Glomerular visceral epithelial cell (primary cell): ENCODE data around the gene TTLL5.

Source experiments
- DNase-seq: peaks from one replicate; pipeline ENCODE4 v3.0.0-alpha.2; 2016; ENCODE audit errors: extremely low spot score

Gene TTLL5

GRCh38 chr14:75960231-75960630 lies 299.2 kb downstream of the TTLL5 start:
- DNase-seq = no peak

GRCh38 chr14:75961662-75962061 lies 300.6 kb downstream of the TTLL5 start:
- DNase-seq = no peak

GRCh38 chr14:75967866-75968265 lies 306.8 kb downstream of the TTLL5 start:
- no peak for DNase-seq

- no peak for DNase-seq
Measured at GRCh38 chr14:75968456-75968855, 307.4 kb downstream of the TTLL5 start.

- DNase-seq = no peak
Measured at GRCh38 chr14:75969126-75969525, 308.1 kb downstream of the TTLL5 start.

- DNase-seq = no peak
Measured at GRCh38 chr14:75969891-75970290, 308.8 kb downstream of the TTLL5 start.

- no peak for DNase-seq
Measured at GRCh38 chr14:75970989-75971388, 309.9 kb downstream of the TTLL5 start.

- no peak for DNase-seq
Measured at GRCh38 chr14:75971509-75971908, 310.5 kb downstream of the TTLL5 start.

GRCh38 chr14:75972801-75973421 lies 311.9 kb downstream of the TTLL5 start:
- DNase-seq = no peak

GRCh38 chr14:75976826-75977581 lies 316.0 kb downstream of the TTLL5 start:
- no peak for DNase-seq

GRCh38 chr14:75977582-75977943 lies 316.5 kb downstream of the TTLL5 start:
- DNase-seq = no peak

GRCh38 chr14:75978249-75978731 lies 317.2 kb downstream of the TTLL5 start:
- DNase-seq = no peak

- DNase-seq = peak; percentile 40
Measured at GRCh38 chr14:75979071-75979571, 318.1 kb downstream of the TTLL5 start.

- no peak for DNase-seq
Measured at GRCh38 chr14:75979648-75980565, 318.9 kb downstream of the TTLL5 start.

GRCh38 chr14:75980856-75981255 lies 319.8 kb downstream of the TTLL5 start:
- no peak for DNase-seq

GRCh38 chr14:75981426-75982265 lies 320.6 kb downstream of the TTLL5 start, which contains the start of gene TGFB3:
TGFB3 (minus strand) TSS chr14:75981995; CDS start chr14:75980893, 1,102 bp downstream.
- DNase-seq = peak; percentile 86

- DNase-seq = peak; percentile 81
Measured at GRCh38 chr14:75982266-75983018, 321.4 kb downstream of the TTLL5 start.

GRCh38 chr14:75983019-75983358 lies 321.9 kb downstream of the TTLL5 start:
- DNase-seq = no peak

- DNase-seq = no peak
Measured at GRCh38 chr14:75984674-75985073, 323.6 kb downstream of the TTLL5 start.
